MM.1S (cell line): ENCODE data around the gene ADGRL3.

Experiments
- CTCF ChIP-seq: fragments of 300-600 bp; sonication (generic); IDR thresholded peaks from 2 replicates; pipeline ENCODE4 v1.5.1; 2016; ENCODE audit warnings: antibody characterized with exemption, low read length, mixed read lengths
- EZH2 ChIP-seq: fragments of 300-600 bp; sonication (generic); optimal IDR thresholded peaks from 2 replicates; pipeline ENCODE3; 2017; ENCODE audit warnings: low read depth, mild to moderate bottlenecking, antibody characterized with exemption, low read length, mixed read lengths

- no peak for TF ChIP-seq CTCF
- TF ChIP-seq EZH2 = no peak
These were observed 211.1 kb downstream of the ADGRL3 start for GRCh38 chr4:61411241-61411640.
